GM21717 (cell line): Measurements from ENCODE around the gene ROBO3.

ENCODE experiments used
- ATAC-seq: cut with Tn5 transposase; IDR thresholded peaks from one replicate; pipeline ENCODE4 v1.9.1; 2021; ENCODE audit warnings: mild to moderate bottlenecking, moderate library complexity; ENCODE audit not compliant: unreplicated experiment

The ROBO3 gene

DNA sequence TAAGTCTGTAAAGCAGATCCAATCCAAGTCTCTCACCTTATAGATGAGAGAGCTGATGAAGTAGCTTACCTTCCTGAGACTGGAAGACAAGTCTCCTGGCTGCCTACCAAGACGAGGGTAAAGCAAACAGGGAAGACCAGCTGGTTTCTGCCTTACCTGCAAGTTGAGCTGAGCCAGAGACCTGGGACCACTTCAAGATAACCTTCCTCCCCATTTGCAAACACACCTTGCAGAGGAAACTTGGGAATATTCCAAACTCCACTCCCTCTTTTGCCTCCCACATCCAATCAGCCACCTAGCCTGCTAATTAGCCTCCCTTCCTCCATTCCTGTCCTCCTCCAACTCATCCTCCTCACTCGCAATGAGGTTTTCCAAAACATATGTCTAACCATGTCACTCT is 23.4 kb upstream of the ROBO3 start:
- ATAC-seq, result no peak

DNA sequence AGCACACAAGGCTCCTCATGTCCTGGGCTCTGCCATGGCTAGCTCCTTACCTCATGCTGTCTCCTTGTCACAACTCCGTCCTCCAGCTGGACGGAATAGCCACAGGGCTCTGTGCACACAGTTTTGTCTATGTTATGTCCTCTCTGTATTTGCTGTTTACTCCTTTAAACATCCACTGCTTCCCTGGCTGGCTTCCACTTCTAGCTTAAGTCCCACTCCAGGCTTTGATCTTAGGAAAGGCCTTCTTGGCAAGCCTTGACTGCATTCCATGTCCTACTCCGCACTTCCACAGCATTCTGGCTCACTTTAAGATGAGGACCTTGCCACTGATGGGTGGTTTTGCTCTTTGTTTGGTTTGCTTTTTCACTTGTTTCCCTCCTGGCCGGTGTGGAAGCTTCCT is 22.9 kb upstream of the ROBO3 start:
- no peak for ATAC-seq

DNA sequence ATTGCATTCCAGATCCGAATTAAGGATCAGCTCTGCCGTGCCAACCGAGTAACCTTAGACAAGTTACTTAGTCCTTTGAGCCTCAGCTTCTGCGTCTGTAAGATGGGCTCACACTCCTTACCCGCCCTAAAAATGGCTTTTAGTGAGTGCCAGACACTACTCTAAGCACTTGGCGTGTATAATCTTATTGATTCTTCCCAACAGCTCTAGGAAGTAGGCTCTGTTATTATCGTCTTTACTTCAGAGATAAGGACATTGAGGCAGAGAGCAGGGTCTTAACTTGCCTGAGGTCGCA is 21.7 kb upstream of the ROBO3 start:
- ATAC-seq, result no peak

DNA sequence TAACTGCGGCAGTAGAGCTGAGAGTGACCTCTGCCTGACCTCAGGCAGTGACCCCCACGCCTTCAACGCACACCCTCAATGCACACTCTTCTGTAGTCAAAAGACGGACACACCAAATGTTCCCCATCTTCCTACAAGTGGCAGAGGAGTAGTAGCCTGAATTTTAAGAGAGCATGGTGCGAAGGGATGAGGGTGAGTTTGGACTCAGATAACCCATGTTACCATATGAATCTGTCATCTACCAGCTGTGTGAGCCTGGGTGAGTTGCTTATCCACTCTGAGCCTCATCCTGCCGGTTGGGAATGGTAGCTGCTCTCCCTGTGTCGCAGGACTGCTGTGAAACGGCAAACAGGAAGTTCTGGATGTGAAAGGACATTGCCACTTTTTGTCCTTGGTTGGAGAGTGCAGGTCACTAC is 20.6 kb upstream of the ROBO3 start:
- no peak for ATAC-seq

DNA sequence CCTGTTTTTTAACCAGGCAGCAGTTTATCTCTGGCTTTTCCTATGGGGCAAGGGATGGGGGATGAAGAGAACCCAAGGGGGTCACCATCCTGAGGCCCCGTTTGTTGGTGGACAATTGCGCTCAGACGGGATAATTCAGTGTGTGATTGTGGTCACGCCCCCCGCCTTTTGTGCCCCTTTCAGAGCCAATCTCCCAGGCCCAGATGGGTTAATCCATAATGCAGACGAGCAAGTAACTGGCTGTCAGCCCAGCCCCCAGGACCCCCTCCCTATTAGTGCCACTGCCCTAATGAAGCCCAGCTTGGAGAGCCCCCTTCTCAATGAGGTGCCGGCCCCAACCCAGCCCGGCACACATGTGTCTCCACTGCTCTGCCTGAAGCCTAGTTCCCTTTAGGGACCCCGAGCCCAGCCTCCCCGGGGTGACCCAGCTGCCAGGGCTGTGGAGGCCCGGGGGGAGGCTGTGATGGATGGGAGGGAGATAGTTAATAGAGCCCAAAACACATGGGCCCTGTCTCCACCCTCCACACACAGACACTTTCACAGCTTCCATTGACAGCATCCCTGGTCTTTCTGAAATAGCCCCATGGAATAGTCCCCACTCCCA is 19.1 kb upstream of the ROBO3 start:
- no peak for ATAC-seq

DNA sequence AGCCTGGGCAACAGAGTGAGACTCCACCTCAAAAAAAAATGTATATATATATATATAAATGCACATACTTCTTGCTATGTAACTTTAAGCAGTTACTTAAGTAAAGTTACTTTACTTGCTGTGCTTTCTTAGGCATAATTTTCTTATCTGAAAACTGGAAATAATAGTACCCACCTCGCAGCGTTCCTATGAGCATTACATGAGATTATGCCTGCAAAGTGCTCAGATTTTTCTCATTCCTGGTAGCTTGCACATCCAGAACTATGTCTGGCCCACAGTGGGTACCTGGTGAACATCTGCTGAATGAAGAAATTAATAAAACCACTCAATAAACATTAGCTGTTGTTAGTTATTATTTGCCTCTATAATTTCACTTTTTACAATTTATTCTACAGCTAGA is 6.1 kb upstream of the ROBO3 start:
- no peak for ATAC-seq

GRCh38 chr11:124861670-124862069 is 3.6 kb upstream of the ROBO3 start:
- no peak for ATAC-seq

GRCh38 chr11:124863137-124863825 is 2.0 kb upstream of the ROBO3 start:
- no peak for ATAC-seq

- no peak for ATAC-seq
These were observed 1.4 kb upstream of the ROBO3 start for GRCh38 chr11:124863826-124864165.

GRCh38 chr11:124864176-124864891 is 898 bp upstream of the ROBO3 start:
- ATAC-seq, result no peak

DNA sequence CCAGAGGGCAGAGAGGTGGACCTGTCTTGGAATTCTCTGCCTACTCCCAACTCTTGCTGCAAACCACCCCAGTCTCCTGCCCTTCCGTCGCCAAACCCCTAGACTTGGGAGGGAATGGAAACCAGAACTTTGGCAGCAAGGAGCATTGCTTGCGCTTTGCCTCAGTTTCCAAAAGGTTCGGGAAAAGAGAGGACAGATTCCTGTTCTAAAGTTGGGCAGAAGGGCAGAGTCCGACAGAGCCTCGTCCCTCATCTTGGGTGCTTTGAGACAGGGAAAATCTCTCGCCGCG is 396 bp upstream of the ROBO3 start:
- ATAC-seq, result no peak

DNA sequence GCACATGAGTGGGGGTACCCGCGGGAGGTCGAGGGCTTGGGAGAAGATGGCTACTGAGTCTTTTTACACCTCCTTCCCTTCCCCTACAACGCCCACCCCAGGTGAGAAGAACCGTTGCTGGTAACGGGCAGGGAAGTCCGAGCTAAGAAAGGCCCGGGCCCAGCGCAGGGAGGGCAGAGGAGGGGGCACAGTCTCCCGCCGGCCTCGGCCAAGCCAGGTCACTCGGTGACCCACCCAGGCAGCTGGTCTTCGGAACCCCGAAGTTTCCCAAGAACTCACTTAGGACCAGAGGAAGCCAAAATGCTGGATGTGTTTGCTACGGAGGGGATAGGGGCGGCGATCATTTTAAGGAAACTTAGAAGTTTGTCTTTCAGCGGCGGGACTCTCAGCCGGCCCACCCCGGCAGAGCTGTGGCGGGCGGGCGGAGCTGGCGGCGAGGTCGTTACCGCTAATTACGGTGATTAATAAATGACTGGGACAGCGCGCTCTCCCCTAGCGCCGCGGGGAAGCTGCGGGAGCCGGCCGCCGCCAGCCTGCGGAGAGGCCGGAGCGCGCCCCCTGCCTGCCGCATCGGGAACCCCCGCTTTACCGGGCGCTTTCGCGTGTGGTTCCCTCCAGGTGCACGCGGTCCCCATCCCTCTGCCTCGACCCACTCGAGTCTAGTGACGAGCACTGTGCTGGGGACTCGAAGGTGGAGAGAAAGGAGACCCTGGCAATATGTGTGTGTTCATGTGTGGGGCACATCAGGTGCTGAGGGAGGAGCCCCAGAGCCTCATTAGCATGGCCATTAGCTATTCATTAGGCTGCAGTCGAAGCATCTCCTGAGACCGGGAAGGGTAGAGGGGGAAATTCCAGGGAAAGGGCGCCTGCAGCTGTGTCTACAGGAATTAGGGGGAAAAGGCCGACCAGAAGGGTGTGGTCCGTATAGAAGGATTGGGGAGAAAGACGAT is 945 bp downstream of the ROBO3 start:
- no peak for ATAC-seq

DNA sequence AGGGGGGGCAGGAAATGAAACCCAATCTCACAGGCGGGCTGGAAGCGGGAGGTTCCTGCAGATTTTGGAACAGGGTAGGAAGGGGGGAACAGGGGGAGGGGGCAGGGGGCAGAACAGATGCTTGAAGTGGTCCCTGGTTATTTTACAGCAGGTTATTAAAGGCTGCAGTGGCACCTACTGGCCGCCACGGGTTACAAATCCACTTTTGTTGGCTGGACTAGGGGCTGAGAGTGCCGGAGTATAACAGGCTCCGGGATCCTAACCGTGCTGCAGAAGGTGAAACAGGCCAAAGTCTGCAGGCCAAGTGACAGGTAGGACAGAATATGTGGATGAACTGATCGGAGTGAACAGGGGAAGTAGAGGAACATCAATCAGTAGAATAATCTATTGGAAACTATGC is 2.5 kb downstream of the ROBO3 start:
- ATAC-seq, result no peak

GRCh38 chr11:124868331-124869274 is 3.4 kb downstream of the ROBO3 start:
- ATAC-seq, result no peak

- ATAC-seq, result no peak
These were observed 4.1 kb downstream of the ROBO3 start for GRCh38 chr11:124869331-124869730.

- no peak for ATAC-seq
These were observed 4.7 kb downstream of the ROBO3 start for GRCh38 chr11:124869856-124870387.

GRCh38 chr11:124870430-124870829 is 5.2 kb downstream of the ROBO3 start:
- no peak for ATAC-seq

- no peak for ATAC-seq
These were observed 7.0 kb downstream of the ROBO3 start for GRCh38 chr11:124872280-124872679.

DNA sequence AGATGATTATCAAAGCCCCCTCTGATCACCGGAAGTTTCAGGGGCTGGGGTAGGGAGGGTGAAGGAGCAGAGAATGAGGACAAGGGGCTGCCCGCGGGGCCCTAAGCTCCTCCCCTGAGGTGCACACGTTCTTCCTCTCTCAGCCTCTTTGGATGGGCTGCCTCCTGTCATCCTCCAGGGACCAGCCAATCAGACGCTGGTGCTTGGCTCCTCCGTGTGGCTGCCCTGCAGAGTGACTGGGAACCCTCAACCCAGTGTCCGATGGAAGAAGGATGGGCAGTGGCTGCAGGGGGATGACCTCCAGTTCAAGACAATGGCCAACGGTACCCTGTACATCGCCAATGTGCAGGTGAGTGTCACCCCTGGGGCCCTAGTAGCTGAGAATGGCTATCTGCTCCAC is 7.5 kb downstream of the ROBO3 start:
- ATAC-seq, result no peak

DNA sequence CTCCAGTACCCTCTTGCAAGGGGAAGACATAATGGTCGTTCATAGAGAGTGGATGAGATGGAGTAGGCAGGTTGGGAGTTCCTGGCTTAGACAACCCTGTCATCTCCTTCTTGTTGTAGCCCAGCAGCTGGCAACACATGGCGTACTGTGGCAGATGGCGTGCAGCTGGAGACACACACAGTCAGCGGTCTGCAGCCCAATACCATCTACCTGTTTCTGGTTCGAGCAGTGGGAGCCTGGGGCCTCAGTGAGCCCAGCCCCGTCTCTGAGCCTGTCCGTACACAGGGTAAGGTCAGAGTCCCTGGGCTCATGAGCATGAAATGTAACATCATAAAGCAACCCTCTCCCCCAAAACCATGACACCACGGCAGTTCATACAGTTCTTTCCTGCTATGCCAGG is 8.7 kb downstream of the ROBO3 start:
- no peak for ATAC-seq
